Dendritic cell treated with granulocyte-macrophage colony-stimulating factor and Interleukin-4, amounts not matched to agents 40 ng/mL and 50 ng/mL, for 4 days (primary cell): ENCODE data around the gene RNF151.
"Not testable (repeated sequence)": the region's sequence is repeated elsewhere in the genome, so short reads cannot be mapped to it uniquely, and the experiment has no call there.

Experiments used
- H3K27ac Mint-ChIP-seq: one replicate; pipeline ENCODE4 v1.8.0; 2022; ENCODE audit warnings: mild to moderate bottlenecking, mixed read lengths
- H3K27me3 Mint-ChIP-seq: one replicate; pipeline ENCODE4 v1.8.0; 2022; ENCODE audit warnings: mild to moderate bottlenecking, mixed read lengths
- H3K36me3 Mint-ChIP-seq: one replicate; pipeline ENCODE4 v1.8.0; 2022; ENCODE audit warnings: low read depth, mixed read lengths
- H3K4me1 Mint-ChIP-seq: one replicate; pipeline ENCODE4 v1.8.0; 2022; ENCODE audit warnings: low read depth, mixed read lengths
- H3K4me3 Mint-ChIP-seq: one replicate; pipeline ENCODE4 v1.8.0; 2022; ENCODE audit warnings: mild to moderate bottlenecking, moderate library complexity, mixed read lengths
- H3K9me3 Mint-ChIP-seq: one replicate; pipeline ENCODE4 v1.8.0; 2022; ENCODE audit warnings: mixed read lengths
- intact Hi-C: fragments of 100-400 bp; cut with micrococcal nuclease; formaldehyde crosslinking; loops from one replicate; pipeline ENCODE4 v1.15.0; 2022

The RNF151 gene

DNA sequence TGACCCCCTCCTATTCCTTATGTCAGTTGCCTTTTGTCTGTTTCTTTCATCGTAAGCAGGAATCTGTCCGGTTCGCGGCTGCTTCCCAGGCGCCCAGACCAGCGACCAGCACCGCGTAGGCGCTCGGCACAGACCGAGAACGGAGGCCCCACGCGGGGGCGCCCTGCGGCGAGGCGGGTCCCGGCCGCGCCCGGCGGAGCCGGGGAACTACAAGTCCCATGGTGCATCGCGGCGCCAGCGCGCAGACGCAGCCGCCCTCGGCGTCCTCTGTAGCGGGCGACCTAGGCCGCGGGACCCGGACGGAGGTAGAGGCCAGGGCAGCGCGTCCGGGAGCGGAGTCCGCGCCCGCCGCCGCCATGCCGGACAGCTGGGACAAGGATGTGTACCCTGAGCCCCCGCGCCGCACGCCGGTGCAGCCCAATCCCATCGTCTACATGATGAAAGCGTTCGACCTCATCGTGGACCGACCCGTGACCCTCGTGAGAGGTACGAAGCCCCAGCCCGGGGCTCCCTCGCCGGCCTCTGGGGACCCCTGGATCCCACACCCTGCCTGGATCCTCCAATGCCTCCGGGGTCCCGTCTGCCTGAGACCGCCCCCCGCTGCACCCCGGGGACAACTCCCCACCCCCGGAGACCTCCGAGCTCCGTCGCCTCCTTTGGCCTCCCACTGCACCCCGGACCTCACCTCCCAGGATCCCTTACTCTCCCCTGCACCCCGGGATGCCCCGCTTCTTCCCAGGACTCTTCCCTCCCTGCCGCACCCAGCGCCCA lies 7.2 kb upstream of the RNF151 start, which contains the start of gene NDUFB10:
Gene NDUFB10, plus strand, starts transcription at position 270 of the 771 bp plus-strand sequence. Its CDS starts 87 bp downstream, at position 357.
- peaks cover 54% of the 10 kb centered on the region for H3K4me1 Mint-ChIP-seq
- peaks cover 52% of the 10 kb centered on the region for H3K36me3 Mint-ChIP-seq
- peak within 1 kb of the TSS; percentile 98 for H3K4me3 Mint-ChIP-seq
- H3K27me3 Mint-ChIP-seq, result peaks cover 27% of the 10 kb centered on the region
- intact Hi-C loops, result no loop called here
- H3K27ac Mint-ChIP-seq, result peak within 1 kb of the TSS; percentile 96
- no peaks in the 10 kb centered on the region for H3K9me3 Mint-ChIP-seq

DNA sequence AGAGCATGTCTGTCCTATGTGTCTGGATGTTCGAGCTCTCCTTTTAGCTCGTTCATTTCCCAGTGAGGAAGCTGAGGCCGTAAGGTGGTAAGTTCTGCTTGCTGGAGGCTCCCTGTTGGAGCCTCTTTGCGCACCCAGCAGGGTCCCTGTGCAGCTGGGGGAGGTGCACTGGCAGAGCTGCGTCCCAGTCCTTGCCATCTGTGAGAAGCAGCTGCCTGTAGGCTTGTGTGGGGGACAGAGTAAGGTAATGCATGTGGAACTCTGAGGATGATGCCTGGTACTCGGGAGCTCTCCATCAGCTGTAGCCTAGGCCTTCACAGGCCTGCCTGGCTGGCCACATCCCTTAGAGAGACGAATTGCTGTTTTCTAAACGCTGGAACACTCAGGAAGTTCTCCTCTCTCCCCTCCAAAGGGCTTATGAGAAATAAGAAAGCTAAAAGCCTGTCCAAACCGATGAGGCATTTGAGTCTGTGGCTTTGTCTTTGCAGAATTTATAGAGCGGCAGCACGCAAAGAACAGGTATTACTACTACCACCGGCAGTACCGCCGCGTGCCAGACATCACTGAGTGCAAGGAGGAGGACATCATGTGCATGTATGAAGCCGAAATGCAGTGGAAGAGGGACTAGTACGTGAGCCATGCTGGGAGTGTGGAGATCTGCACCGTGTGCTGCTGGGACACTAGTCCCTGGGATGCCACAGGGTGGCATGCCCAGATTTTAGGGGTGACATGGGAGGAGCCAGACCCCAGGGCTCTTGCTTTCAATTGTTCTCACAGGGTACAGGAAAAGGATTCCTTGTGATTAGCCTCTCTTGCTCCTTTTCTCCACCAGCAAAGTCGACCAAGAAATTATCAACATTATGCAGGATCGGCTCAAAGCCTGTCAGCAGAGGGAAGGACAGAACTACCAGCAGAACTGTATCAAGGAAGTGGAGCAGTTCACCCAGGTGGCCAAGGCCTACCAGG lies 5.7 kb upstream of the RNF151 start:
- peaks cover 61% of the 10 kb centered on the region for H3K4me1 Mint-ChIP-seq
- peaks cover 64% of the 10 kb centered on the region for H3K36me3 Mint-ChIP-seq
- peak overlapping the region; percentile 96 for H3K27ac Mint-ChIP-seq
- peaks cover 23% of the 10 kb centered on the region for H3K27me3 Mint-ChIP-seq
- intact Hi-C loops, result no loop called here
- H3K9me3 Mint-ChIP-seq, result no peaks in the 10 kb centered on the region
- H3K4me3 Mint-ChIP-seq, result peak overlapping the region; percentile 98

DNA sequence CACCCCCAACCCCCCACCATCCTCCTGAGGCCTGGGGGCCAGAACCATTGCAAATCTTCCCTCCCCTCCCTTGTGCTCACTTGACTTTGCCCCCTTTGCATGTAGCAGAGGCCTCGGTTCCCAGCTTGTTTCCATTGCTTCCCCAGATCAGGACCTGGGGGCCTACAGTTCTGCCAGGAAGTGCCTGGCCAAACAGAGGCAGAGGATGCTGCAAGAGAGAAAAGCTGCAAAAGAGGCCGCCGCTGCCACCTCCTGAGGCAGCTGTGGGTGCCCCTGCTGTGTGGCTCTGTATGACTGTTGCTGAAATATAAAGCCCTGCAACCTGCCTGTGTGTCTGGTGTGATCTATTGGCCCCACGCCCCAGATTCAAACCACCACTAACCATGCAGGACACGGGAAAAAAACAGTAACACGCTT lies 5.0 kb upstream of the RNF151 start:
- peaks cover 64% of the 10 kb centered on the region for H3K36me3 Mint-ChIP-seq
- peaks cover 62% of the 10 kb centered on the region for H3K4me1 Mint-ChIP-seq

DNA sequence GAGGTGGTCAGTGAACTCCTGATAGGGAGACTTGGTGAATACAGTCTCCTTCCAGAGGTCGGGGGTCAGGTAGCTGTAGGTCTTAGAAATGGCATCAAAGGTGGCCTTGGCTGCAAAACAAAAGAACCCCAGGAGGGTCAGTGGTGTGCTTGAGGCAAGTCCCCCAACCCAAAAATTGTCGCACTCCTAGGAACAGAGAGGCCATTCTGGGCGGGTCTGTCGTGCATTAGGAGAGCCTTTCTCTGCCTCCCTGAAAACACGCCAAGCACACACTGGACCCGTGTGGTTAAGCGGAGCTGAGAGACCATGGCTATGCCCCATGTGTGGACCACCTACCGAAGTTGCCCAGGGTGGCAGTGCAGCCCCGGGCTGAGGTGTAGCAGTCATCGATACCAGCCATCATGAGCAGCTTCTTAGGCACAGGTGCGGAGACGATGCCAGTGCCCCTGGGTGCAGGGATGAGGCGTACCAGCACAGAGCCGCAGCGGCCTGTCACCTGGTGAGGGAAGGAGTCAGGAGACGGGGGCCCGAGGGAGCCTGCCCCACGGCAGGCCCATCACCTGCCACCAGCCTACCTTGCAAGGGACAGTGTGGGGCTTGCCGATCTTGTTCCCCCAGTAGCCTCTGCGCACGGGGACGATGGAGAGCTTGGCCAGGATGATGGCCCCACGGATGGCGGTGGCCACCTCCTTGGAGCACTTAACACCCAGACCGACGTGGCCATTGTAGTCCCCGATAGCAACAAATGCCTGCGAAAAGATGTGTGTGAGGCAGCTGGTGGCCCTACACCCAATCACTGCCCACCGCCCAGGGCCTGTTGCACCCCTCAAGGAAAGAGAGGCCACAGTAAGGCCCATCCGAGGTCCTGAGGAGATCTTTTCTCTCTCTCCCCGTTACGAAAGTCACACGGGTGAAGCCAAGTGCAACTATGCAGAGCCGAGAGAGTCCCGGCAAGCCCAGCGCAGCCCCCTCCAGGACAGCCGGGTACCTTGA lies 4.2 kb upstream of the RNF151 start:
- H3K9me3 Mint-ChIP-seq, intact Hi-C loops: not testable (repeated sequence)
- Mint-ChIP-seq H3K27ac (peak overlapping the region; percentile 97), H3K27me3 (peaks cover 17% of the 10 kb centered on the region), H3K4me1 (peaks cover 62% of the 10 kb centered on the region), H3K4me3 (peak overlapping the region; percentile 88), H3K36me3 (peaks cover 64% of the 10 kb centered on the region)

More for the DNA sequence above, 5.0 kb upstream of the RNF151 start:
- intact Hi-C loops, result no loop called here
- H3K9me3 Mint-ChIP-seq, result no peaks in the 10 kb centered on the region
- H3K4me3 Mint-ChIP-seq, result no peak overlapping the region
- no peak overlapping the region for H3K27ac Mint-ChIP-seq
- H3K27me3 Mint-ChIP-seq, result peaks cover 23% of the 10 kb centered on the region

DNA sequence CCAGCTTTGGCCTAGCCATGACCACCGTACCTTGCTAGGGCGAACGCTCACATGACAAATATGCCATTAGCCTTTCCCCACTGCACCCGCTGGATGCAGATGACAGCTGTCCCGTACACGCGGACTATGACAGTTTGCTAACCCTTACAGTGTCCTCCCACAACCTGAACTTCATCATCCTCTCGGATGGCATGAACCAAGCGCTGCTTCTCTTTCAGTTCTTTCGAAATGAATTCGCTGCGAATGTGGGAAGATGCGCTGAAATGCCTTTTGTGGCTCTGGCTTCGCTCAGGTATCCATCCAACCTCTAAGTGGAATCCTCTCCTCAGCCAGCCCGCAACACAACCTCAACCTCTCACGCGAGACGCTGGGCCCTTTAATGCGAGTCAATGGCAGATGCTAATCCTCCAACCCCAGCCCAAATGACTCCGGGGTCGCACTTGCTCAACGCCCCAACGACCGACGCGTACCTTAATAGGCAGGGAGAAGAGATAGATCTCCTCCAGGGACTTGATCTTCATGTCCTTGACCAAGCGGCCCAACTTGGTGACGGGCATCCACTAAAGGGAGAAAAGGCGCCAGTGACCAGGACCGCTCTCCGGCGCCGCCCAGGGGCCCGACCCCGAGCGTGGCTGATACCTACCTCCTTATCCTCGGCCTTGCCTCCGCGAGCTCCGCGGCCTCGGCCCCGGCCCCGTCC lies 2.7 kb upstream of the RNF151 start:
- Mint-ChIP-seq H3K4me1 (peaks cover 57% of the 10 kb centered on the region), H3K36me3 (peaks cover 64% of the 10 kb centered on the region), H3K27me3 (peaks cover 3% of the 10 kb centered on the region), H3K27ac (peak overlapping the region; percentile 97), H3K4me3 (peak overlapping the region; percentile 88), H3K9me3 (no peaks in the 10 kb centered on the region)
- intact Hi-C loops, result no loop called here

DNA sequence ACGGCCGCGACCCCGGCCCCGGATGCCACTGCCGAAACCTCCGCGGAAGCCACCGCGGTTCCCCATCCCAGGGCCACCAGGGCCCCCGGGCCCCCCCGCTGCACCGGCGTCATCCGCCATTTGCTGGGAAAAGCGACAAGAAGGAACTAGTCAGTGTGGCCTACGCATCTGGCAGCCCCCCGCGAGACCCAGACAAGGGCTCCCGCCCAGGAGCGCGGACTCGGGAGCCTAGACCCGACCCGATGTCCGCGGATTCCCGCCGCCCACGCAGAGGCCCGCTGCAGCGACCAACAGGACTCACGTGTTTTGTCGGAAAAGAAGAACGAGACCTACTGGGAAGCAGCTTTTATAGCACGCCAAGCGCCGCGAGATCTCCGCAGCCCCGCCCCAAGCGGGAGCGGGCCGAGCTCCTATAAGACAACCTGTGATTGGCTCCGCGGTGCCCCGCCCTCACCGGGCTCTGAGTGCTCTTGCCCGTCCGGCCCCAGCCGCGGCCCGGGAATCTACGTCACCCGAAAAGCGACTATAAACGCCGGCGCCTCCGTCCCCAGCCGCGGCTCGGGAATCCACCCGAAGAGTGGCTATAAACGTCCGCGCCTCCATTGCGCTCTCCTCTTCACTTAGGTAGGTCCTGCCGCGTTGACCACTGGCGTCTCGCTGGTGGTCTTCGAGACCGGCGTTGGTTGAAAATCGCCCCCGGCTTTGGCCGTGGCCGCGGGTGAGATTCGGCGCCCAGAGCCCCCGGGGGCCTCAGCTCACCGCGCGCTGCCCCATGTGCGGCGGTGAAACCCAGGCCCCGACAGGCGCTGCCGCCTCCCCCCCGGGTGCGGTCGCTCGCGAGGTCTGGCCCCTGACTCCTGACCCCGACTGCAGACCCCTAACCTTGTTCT lies 1.9 kb upstream of the RNF151 start, which contains the start of gene RPS2:
Gene RPS2, minus strand, starts transcription at position 321 of the 890 bp plus-strand sequence. Its CDS starts 201 bp downstream, at position 120.
- intact Hi-C loops, result no loop called here
- peaks cover 52% of the 10 kb centered on the region for H3K4me1 Mint-ChIP-seq

DNA sequence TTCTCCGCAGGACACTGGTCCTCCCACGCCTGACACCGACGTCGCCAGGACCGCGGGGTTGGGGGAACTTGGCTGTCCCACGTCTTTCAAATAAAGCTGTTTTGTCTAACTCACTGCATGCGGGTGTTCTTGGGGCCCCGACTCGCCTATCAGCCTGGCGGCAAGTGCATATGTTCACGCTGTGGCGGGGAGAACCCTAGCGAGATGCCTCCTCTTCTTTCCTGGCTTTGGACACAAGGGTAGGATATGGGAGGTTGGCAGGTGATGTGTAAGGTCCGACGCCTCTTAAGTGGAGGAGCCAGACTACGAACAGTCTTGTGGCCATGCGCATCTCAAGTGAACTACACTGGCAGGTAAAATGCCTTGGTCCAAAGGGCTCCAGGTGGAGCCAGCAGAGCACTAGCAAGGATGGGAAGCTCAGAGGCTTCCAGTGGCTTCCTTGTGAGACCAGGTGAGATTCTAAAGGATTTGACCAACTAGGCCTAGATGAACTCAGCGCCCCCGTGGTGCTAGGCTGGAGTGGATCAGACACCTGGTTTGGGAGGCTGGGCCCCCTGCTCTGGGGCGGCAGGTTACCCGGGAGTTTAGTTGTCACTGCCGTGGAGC lies 1.2 kb upstream of the RNF151 start:
- Mint-ChIP-seq H3K27me3 (no peaks in the 10 kb centered on the region), H3K4me1 (peaks cover 49% of the 10 kb centered on the region), H3K36me3 (peaks cover 52% of the 10 kb centered on the region), H3K4me3 (peak overlapping the region; percentile 88), H3K9me3 (no peaks in the 10 kb centered on the region), H3K27ac (peak overlapping the region; percentile 97)
- intact Hi-C loops, result no loop called here

More for the DNA sequence above, 1.9 kb upstream of the RNF151 start, which contains the start of gene RPS2:
- H3K27ac Mint-ChIP-seq, result peak within 1 kb of the TSS; percentile 97
- H3K27me3 Mint-ChIP-seq, result no peaks in the 10 kb centered on the region
- no peaks in the 10 kb centered on the region for H3K9me3 Mint-ChIP-seq
- peaks cover 59% of the 10 kb centered on the region for H3K36me3 Mint-ChIP-seq
- peak within 1 kb of the TSS; percentile 88 for H3K4me3 Mint-ChIP-seq

DNA sequence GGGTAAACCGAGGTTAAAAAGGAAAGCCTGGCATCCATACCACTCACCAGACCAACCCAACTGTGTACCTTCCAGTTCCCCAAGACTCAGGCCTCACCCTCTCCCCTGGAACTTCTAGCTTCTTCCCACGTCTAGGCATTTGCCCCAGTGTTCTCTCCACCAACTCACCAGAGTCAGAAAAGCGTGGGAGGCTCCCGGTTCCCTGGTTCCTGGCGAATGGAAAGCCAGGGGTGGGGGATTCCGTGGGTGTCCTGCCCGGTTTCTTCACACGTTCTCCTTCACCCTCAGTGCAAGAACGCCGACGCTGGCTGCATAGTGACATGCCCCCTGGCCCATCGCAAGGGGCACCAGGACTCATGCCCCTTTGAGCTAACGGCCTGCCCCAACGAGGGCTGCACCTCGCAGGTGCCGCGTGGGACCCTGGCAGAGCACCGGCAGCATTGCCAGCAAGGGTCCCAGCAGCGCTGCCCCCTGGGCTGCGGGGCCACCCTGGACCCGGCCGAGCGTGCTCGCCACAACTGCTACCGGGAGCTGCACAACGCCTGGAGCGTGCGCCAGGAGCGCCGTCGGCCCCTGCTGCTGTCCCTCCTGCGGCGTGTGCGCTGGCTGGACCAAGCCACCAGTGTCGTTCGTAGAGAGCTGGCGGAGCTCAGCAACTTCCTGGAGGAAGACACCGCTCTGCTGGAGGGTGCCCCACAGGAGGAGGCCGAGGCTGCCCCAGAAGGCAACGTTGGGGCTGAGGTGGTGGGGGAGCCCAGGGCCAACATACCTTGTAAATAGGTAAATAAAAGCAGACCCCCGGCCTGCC lies 1.7 kb downstream of the RNF151 start:
- H3K4me1 Mint-ChIP-seq, result peaks cover 46% of the 10 kb centered on the region
- intact Hi-C loops, result no loop called here
- H3K27me3 Mint-ChIP-seq, result no peaks in the 10 kb centered on the region
- H3K4me3 Mint-ChIP-seq, result no peak overlapping the region
- no peak overlapping the region for H3K27ac Mint-ChIP-seq
- H3K9me3 Mint-ChIP-seq, result no peaks in the 10 kb centered on the region
- peaks cover 34% of the 10 kb centered on the region for H3K36me3 Mint-ChIP-seq

DNA sequence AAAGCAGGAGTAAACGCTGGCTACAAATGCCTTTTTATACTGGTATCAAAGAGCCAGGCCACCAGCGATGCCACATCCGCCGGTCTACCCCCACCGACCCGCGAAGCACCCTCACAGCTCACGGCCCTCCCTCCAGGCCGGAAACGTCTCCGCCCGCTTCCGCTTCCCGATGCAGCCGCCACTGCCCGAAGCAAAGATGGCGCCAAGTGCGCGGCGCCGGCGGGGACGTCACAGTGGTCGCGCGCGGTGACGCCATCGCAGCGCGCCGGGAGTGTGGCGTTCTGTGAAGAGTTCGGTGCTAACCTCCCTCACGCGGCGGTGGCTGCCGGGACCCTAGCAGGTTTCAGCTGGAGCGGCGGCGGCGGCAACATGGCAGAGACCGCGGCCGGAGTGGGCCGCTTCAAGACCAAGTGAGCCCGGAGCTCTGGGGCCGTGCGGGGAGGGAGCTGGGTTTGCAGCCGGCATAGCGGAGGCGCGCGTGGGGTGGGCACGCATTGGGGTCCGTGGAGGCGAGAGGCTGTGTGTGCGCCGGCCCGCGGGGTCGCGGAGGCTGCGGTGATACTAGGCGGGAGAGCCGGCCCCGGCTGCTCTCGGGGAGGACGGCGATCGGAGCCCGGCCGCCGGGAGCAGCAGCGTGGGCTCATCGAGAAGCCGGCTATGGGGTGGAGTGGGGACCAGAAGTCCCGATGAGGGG lies 5.3 kb downstream of the RNF151 start, which contains the start of gene TBL3:
Gene TBL3, plus strand, starts transcription at position 258 of the 694 bp plus-strand sequence. Its CDS starts 112 bp downstream, at position 370.
- peaks cover 37% of the 10 kb centered on the region for H3K4me1 Mint-ChIP-seq
- H3K36me3 Mint-ChIP-seq, result peaks cover 45% of the 10 kb centered on the region
- H3K9me3 Mint-ChIP-seq, result no peaks in the 10 kb centered on the region
- no peaks in the 10 kb centered on the region for H3K27me3 Mint-ChIP-seq
- intact Hi-C loops, result no loop called here
- H3K27ac Mint-ChIP-seq, result peak within 1 kb of the TSS; percentile 98
- peak within 1 kb of the TSS; percentile 96 for H3K4me3 Mint-ChIP-seq

DNA sequence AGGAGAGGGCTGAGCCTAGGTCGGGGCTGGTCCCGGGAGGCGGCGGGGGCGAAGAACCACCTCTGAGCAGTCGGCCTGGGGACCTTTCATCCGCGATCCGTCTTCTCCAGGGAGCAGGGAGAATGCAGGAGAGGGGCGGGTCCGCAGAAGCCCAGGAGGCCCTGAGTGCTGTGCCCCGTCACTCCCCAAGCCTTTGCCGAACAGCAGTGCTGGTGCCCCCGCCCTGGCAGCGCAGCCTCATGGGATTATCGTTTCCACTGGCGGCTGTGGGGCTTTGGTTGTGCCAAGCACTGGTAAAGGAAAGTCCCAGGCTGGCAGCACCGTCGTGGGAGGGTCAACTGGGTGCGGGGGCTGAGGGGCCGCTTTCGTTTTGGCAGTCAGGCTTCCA lies 5.8 kb downstream of the RNF151 start:
- Mint-ChIP-seq H3K9me3 (no peaks in the 10 kb centered on the region), H3K27ac (peak overlapping the region; percentile 98), H3K4me3 (peak overlapping the region; percentile 96), H3K27me3 (peaks cover 2% of the 10 kb centered on the region), H3K4me1 (peaks cover 37% of the 10 kb centered on the region), H3K36me3 (peaks cover 50% of the 10 kb centered on the region)
- intact Hi-C loops, result no loop called here
